Prostate gland (tissue), 2 donors: Measurements from ENCODE around the gene DHX35.

Experiments
- CTCF ChIP-seq, 4 experiments: fragments of 200-600 bp in 2 of 4; fragments of 450-650 bp in 2 of 4; sonication (generic) in 2 of 4; IDR thresholded peaks; 1 replicate in 3 of 4; 2 replicates in 1 of 4; pipeline ENCODE4 v1.5.1; 2016 to 2019; ENCODE audit warnings: antibody characterized with exemption in 4 of 4, mild to moderate bottlenecking in 2 of 4, moderate library complexity in 2 of 4
- POLR2A ChIP-seq: fragments of 450-650 bp; IDR thresholded peaks from one replicate; pipeline ENCODE4 v1.6.1; 2016; ENCODE audit warnings: antibody characterized with exemption, mild to moderate bottlenecking
- POLR2AphosphoS5 ChIP-seq: sonication (generic); formaldehyde crosslinking; IDR thresholded peaks from one replicate; pipeline ENCODE4 v1.6.1; 2017; ENCODE audit warnings: antibody characterized with exemption

GRCh38 chr20:38951611-38952010 lies 10.5 kb upstream of the DHX35 start:
- TF ChIP-seq CTCF (IDR thresholded peaks at IDR 0.05) (no peak), POLR2A (no peak), POLR2AphosphoS5 (no peak)
